HG03139 (cell line): ENCODE data around the gene PRRG4.
"Not testable (repeated sequence)": the region's sequence is repeated elsewhere in the genome, so short reads cannot be mapped to it uniquely, and the experiment has no call there.

Experiments used
- ATAC-seq: cut with Tn5 transposase; IDR thresholded peaks from one replicate; pipeline ENCODE4 v1.9.1; 2021; ENCODE audit not compliant: unreplicated experiment

Gene PRRG4

DNA sequence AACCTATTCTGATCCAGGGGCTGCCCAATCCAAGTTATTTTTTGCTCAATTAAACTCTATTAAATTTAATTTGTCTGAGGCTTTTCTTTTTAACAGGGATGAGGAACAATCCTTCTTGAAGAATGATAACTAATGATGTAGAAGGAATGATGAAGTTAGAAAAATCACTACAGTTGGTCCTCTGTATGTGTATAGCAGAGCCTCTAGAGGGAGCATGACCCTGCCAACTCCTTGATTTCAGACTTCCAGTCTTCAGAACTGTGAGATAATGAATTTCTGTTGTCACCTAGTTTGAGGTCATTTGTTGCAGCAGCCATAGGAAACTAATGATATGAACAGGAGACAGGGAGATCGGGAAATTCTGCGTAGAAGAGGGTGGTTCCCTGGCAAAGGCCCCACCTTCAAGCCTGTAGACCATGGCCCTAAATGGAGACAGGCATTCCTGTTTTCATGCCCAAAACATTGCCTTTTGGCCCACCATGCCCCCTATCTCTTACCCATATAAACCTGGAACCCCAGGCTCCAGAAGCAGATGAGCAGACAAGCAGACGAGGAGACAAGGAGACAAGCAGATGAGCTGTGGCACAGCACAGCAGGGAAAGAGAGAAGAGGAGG is 55.1 kb downstream of the PRRG4 start:
- ATAC-seq: no peak

DNA sequence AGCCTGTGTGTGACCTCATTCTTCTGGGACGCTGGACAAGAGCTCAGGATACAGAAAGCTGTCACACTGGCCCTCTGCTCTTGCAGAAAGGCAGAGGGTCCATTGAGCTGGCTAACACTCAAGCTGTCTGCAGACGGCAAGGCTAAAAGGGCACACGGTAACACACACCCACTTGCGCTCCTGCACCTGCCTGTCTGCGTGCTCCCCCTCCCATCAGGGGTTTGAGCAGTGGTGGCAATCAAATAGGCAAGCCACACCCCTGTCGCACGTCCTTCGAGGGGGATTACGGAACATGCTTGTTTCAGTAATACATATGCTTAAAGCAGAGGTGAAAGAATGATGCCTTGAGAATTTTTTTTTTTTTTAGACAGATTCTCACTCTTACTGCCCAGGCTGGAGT is 55.8 kb downstream of the PRRG4 start:
- no peak for ATAC-seq

DNA sequence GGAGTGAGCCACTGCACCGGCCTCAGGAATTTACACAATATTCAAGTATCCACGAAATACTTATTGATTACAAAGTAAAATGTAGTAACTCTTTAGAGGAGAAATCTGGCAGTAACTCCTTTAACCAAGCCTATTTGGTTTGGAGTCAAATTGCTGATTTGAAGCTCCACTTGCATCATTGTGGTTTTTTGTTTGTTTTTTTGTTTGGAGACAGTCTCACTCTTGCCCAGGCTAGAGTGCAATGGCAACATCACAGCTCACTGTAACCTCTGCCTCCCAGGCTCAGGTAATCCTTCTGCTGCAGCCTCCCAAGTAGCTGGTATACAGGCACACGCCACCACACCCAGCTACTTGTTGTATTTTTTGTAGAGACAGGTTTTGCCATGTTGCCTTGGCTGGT is 56.5 kb downstream of the PRRG4 start:
- no peak for ATAC-seq

DNA sequence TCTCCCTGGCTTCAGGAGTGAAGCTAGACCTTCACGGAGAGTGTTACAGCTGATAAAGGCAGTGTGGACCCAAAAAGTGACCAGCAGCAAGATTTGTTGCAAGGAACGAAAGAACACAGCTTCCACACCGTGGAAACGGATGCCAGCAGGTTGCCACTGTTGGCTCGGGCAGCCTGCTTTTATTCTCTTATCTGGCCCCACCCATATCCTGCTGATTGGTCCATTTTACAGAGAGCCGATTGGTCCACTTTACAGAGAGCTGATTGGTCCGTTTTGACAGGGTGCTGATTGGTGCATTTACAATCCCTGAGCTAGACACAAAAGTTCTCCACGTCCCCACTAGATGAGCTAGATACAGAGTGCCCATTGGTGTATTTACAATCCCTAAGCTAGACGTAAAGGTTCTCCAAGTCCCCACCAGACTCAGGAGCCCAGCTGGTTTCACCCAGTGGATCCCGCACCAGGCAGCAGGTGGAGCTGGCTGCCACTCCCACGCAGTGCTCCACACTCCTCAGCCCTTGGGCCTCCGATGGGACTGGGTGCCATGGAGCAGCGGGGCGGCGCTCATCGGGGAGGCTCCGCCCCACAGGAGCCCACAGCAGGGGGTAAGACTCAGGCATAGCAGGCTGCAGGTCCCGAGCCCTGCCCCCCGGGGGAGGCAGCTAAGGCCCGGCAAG is 58.1 kb downstream of the PRRG4 start:
- ATAC-seq: not testable (repeated sequence)

DNA sequence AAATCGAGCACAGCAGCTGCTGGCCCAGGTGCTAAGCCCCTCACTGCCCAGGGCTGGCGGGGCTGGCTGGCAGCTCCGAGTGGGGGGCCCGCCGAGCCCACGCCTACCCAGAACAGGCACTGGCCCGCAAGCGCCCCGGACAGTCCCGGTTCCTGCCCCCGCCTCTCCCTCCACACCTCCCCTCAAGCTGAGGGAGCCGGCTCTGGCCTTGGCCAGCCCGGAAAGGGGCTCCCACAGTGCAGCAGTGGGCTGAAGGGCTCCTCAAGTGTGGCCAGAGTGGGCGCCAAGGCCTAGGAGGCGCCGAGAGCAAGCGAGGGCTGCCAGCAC is 58.6 kb downstream of the PRRG4 start:
- ATAC-seq: not testable (repeated sequence)

DNA sequence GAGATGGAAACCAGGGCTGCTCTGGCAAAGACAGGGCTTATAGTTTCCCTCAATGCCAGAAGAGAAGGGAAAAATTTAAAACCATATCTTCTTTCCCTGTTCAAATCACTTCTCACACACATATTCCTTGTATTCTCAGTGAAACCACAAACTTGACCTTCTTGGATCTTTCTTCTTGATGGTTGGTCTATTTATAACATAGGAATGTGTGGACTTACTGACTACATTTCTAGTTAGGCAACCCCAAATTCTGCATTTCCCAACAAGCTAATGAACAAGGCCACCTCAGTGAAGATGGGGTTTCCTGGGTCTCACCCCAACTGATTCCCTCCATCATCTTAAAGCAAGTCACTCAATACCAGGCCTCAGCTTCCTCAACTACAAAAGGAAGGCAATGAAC is 59.1 kb downstream of the PRRG4 start:
- no peak for ATAC-seq

DNA sequence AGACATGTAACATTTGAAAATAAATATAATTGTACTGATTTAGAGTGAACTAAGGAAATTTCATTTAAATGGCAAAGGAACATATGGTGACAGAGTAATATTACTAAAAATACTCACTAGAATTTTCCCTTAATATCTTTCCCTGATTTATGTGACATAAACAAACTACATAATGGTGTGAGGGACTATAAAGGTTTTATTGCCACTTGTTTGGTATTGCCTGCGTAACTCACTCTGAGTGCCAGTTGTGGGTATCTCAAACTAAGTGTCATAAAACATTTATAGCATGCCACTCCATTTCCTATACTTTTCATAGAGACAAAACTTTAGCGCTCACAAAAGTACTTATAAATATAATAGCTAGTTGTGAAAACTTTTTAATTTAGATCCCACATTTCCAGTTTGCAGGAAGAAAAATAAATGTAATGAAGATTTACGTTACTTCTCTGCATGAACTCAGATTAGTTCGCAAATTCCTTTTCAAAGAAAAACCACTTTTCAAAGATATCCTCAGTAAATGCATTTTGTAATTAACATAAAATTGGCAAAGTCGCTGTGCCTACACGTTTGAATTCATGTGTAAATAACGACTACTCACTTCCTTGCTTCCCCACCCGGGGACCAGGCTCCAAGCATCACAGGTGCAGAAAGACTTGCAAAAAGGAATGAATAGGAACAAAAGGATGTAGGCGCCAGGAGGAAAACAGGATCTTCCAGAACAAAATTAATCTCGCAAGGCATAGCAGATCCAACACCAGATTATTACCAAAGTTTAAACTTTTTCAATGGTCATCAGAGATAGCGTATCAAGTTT is 61.3 kb downstream of the PRRG4 start:
- no peak for ATAC-seq

DNA sequence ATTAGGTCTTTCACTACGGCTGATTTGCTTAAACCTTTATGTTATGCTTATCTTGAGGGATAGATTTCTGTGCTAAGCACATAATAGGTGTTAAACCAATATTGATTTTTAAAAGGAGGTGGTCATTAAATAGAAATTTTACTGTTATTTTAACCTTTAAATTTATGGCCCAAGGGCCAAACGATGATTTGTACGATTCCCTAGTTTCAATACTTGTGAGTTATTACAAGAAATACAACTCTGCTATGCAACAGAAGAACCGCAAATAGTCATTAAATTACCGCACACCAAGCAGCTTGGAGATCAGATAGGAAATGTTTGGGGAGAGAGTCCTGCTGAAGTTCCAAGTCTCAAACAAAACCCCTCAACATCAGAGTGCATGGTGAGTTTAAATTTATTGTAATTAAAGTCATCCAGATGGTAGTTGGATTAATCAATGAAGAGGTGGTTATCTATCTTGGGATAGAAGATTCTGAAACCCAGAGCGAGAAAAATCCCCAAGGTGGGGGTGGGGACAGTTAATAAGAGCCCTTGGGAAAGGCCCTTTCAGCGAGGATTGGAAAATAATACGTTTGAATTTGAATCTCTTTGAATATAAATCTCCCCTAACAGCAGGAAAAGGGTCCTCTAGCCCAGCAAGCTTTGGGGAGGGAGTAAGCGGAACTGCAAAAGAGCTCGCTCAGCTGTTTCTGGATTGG is 62.1 kb downstream of the PRRG4 start:
- ATAC-seq: no peak

DNA sequence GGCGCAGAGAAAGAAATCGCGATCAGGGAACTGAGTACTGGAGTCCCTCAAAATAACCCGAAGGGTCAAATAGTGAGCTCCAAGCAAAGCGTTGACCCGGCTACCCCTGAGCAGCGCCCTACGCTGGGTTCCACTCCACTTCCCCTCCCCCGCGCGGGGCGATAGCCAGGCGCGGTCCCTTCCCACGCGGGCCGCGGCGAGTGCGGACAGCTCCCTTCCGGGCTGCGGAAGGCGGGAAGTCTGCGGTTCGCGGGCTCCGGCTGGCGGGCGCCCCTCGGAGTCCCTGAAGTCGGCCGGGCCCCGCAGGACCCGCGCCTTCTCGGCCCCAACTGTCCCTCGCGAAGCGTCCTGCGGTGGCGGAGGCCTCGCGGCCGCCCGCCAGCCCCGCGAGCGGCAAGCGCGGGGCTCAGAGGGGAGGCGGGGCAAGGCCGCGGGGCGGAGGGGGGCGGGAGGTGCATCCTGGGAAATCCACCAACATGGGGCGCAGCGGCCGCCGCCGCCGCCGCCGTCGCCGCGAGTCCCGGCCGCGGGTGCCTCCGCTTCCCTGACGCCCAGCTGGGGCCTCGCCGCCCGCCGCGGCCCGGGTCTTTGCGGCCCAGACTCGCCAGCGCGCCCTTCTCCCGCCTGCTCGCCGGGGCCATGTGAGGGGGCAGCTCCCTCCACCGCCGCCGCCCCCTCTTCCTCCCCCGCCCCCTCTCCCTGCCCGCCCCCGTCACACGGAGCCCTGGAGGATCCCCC is 62.8 kb downstream of the PRRG4 start, which contains the start of gene QSER1:
QSER1 (plus strand) TSS at position 457 of the 738 bp plus-strand sequence. CDS start 315 bp downstream, outside the sequence.
- peak; percentile 47 for ATAC-seq

DNA sequence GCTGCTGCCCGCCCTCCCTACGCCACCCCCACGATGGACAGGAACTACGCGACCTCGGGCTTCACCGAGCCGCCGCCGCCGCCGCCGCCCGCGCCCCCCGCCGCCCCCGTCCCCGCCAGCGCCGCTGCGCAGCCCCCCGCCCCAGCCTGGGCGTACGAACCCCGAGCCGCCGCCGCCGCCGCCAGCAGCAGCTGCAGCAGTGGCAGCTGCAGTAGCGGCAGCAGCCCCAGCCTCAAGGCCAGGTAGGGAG is 63.3 kb downstream of the PRRG4 start:
- ATAC-seq: no peak

DNA sequence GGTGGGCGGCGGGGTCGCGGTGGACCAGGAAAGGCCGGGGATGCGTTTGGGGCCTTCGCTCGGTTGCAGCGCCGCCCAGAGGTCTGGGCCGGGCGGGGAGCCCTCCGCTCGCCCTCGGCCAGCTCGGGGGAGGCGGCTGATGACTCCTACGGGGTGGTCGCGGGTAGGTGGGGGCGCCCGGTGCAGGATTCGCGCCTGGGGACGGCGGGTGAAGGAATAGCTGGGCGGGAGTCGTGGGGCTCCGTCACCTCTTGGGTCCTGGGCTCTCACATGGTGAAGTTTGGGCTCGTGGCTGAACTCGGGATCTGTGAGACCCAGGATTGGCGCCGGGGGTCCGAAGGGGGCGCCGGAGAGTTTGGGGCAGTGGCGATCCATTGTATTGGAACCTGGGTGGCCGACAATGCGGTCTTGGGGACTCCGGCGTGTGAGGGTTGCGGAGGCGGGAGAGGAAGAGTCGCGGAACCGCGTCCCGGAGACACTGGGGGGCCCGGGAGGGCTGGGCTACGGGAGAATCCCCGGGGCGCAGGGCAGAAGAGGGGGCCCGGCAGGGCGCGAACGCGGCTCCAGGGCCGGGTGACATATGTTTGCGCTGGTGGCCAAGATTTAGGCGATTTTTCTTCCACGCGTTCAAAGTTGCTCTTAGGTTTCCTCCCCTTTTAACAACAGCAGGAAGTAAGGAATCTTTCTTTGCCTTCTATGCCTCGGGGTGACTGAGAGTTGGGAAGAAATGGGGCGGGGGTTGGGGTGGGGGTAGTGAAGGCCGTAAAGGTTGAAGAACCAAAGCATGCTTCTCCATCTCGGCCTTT is 63.8 kb downstream of the PRRG4 start:
- ATAC-seq: peak; percentile 31

DNA sequence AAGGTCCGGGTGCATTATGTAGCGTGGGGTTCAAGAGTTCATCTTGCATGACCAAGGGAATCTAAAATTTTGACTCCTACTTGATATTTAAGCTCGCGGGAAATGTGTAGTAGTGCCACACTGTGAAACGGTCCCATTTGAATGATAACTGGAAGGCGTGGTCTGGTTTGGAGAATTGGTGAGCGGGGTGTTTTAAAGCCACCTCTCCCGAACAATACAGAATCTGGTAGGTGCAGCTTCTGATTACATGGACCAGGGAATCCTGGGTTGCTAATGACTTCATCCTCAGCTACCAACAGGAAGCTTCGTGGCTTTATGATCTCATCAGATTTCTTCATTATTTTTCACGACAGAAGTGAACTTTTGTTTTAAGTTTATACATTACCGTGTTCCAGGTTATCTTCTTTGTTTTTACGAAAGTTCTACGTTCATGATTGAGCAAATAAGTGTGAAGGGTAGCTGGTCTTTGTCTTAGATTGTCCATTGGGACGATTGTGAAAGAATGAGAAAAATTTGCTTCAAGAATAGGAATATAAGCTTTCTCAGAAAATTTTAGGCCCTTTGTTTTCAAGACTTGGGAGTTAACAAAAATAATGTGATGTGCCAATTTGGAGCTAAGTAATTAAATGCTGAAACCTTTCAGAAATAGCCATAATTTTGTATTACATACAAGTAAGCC is 64.6 kb downstream of the PRRG4 start:
- no peak for ATAC-seq

DNA sequence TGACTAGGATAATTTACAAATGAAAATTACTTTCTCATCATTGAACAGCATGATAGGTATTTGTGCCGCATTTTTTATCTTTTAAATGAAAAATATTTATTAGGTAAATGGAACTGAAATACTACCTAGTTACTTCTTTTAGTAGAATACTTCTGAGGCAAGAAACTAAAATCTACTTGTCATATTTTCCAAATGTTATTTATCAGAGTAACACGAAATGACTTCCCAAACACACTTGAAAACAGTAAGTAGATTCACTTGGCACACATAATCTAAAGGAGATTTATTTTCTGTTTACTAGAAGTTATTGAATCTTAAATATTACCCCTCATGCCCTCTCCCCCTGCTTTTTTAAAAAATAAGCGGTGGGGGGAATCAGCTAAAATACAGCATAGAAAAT is 65.2 kb downstream of the PRRG4 start:
- ATAC-seq: no peak

DNA sequence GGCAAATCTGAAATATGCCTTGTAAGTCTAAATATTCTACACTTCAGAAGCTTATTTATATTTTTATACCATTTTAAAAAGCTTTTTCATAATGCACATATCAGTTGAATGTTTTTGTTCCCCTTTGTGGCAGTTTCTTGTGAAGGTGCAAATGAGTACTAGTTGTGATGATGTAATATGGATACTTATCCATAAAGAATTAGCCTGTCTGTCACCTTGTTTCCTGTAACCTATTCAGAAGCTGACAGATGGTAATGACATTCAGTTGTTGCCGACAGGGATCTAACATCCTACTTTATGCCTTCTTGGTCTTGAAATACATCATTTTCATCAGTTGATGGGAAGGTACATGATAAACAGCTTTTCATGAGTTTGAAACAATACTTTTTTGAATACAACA is 65.7 kb downstream of the PRRG4 start:
- ATAC-seq: no peak

DNA sequence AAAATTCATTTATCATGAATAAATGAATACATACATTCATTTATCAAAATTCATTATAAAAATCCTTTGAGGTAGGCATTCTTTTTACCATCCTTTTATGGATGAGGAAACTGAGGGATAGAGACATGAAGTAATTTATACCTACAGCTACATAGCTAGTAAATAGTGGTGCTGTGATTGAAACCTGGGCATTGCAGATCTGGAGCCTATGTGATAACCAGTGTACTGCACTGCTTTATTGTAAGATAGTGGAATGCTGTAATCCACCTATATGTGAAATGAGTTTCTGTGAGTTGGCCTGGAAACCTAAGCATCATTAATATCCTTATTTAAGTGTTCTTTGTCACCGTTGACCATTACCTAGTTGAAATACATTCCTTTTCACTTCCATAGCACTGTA is 67.4 kb downstream of the PRRG4 start:
- no peak for ATAC-seq

DNA sequence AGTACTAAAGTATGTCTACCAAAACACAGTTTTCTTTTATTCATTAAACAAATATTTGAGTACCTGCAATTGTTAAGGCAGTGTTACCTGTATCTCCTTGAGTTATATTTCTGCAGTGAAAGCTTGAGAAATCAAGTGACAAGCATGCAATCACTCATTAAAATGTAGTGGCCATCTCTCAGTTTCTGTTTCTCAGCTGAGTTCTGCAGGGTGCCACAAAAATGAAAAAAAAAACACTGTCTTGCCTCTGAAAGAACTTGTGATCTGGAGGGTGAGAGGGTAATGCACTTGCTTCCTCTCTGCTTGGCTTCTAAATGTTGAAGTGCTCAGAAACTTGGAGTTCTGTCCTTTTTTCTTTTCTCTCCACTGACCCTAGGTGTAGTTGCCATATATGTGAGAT is 69.7 kb downstream of the PRRG4 start:
- peak; percentile 60 for ATAC-seq

DNA sequence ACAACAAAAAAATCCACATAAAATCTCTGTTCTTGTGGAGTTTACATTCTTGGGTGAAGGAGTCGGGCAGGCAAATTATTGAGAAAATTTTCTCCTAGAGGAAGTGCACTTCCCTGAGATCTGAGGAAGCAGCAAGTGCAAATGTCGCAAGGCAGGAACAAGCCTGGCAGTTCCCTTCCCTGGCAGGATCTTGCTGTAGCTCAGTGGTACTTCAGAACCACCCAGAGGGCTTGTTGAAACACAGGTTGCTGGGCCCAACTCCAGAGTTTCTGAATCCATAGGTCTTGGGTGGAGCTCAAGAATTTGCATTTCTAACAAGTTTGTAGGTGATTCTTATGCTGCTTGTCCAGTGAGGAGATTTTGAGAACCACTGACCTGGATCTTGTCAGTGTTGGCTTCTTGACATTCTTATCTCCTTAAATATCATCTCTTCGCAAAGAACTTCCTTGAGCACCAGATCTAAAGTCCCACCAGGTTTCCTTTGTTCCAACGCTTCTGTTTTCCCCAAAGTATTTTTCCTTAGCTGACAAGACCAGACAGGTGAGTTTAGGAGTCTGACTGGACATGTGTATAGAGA is 72.5 kb downstream of the PRRG4 start:
- no peak for ATAC-seq

DNA sequence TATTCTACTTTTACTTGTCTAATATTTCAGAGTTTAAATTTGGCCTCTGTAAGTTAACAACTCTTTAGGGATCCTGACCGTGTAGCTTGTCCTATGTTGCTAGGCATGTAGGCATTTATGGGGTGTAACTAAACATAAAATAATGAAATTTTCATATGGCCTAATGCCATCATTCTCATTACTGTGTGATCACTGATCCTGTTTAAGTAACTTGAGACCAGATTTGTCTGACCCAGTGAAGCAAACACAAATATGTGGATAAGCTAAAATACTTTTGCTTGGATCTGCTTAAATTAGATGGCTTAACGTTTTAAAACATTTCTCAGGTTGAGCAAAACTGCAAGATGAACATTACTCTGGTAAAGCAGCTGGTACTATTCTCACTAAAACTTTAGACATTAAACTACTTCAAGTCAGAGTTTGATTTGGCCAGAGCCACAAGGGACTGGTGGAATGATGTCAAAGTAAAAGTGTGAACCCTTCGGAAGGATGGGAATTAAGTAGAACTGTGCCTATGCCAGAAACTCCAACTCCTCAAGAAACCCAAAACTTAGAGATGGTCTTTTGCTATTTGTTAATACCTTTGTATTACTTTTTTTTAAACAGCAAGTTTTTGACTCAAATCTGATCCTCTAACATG is 75.4 kb downstream of the PRRG4 start:
- ATAC-seq: no peak
